ENCODE data around the gene TLCD3B.
"Not testable (repeated sequence)": the region's sequence is repeated elsewhere in the genome, so short reads cannot be mapped to it uniquely, and the experiment has no call there.

TLCD3B gene

GRCh38 chr16:30060836-30061554, 29.9 kb upstream of the TLCD3B start:
- DNase-seq = no peak

- no peak for DNase-seq
Observed at GRCh38 chr16:30060346-30060745, 29.3 kb upstream of the TLCD3B start.

- no peak for DNase-seq
Observed at GRCh38 chr16:30054959-30055553, 24.0 kb upstream of the TLCD3B start.

- no peak for DNase-seq
Observed at GRCh38 chr16:30054451-30054850, 23.4 kb upstream of the TLCD3B start.

GRCh38 chr16:30053376-30054015, 22.4 kb upstream of the TLCD3B start:
- peak; percentile 52 for DNase-seq

GRCh38 chr16:30052671-30053372, 21.8 kb upstream of the TLCD3B start:
- peak; percentile 91 for DNase-seq

GRCh38 chr16:30051518-30051917, 20.4 kb upstream of the TLCD3B start:
- peak; percentile 64 for DNase-seq

GRCh38 chr16:30049871-30050270, 18.8 kb upstream of the TLCD3B start:
- no peak for DNase-seq

- no peak for DNase-seq
Observed at GRCh38 chr16:30046588-30046987, 15.5 kb upstream of the TLCD3B start.

- no peak for DNase-seq
Observed at GRCh38 chr16:30046178-30046577, 15.1 kb upstream of the TLCD3B start.

GRCh38 chr16:30041841-30042240, 10.8 kb upstream of the TLCD3B start:
- peak; percentile 36 for DNase-seq

GRCh38 chr16:30040690-30041089, 9.6 kb upstream of the TLCD3B start:
- DNase-seq = not testable (repeated sequence)

GRCh38 chr16:30040221-30040620, 9.2 kb upstream of the TLCD3B start:
- DNase-seq = no peak

- DNase-seq = no peak
Observed at GRCh38 chr16:30033270-30033669, 2.2 kb upstream of the TLCD3B start.

- peak; percentile 54 for DNase-seq
Observed at GRCh38 chr16:30032083-30032819, 1.2 kb upstream of the TLCD3B start.

GRCh38 chr16:30031477-30031918, 427 bp upstream of the TLCD3B start:
- DNase-seq = no peak

- no peak for DNase-seq
Observed at GRCh38 chr16:30030011-30030685, 923 bp downstream of the TLCD3B start.

- no peak for DNase-seq
Observed at GRCh38 chr16:30028438-30029076, 2.5 kb downstream of the TLCD3B start.

GRCh38 chr16:30027588-30028437, 3.3 kb downstream of the TLCD3B start:
- DNase-seq = no peak

- no peak for DNase-seq
Observed at GRCh38 chr16:30026449-30026848, 4.6 kb downstream of the TLCD3B start.
